ENCODE data around the gene PHKA2. TPM values are rescaled to one million over a fixed set of nuclear protein-coding genes. Genes with fewer than 3 reads are reported as not detected.
A peak's percentile ranks its signal among the peaks of the same experiment; 100 is the strongest.

PHKA2 gene
- total RNA-seq, 6 experiments from 2014 or later: 48.9 to 114 (median 62.1) TPM

GRCh38 chrX:18929775-18930174 is 54.1 kb downstream of the PHKA2 start:
- H3K36me3 ChIP-seq: peaks cover 0 to 23% (median 2%) of the 10 kb centered on the region in 4 donors
- intact Hi-C loops (cut with DNase I): loop anchor here in 1 of 2 donors (10.0 kb wide), 1 partner anchor 195 kb away; the partner anchor contains the start of gene ADGRG2
- DNase-seq (no peak), ATAC-seq (no peak)
- H3K27me3 ChIP-seq: no peaks in the 10 kb centered on the region
- H3K27ac ChIP-seq: no peak overlapping the region
- WGBS (ENCODE audit: insufficient coverage, low coverage, low lambda C conversion rate, missing lambda C conversion rate): 73% methylated on average over 3 of the region's 3 CpGs
- H3K9me3 ChIP-seq: no peaks in the 10 kb centered on the region
- H3K4me1 ChIP-seq: peaks cover 0 to 9% (median 0%) of the 10 kb centered on the region in 4 donors
- H3K4me3 ChIP-seq: no peak overlapping the region
- no peak for TF ChIP-seq POLR2A (IDR thresholded peaks at IDR 0.05)
- TF ChIP-seq, protein P1, sequence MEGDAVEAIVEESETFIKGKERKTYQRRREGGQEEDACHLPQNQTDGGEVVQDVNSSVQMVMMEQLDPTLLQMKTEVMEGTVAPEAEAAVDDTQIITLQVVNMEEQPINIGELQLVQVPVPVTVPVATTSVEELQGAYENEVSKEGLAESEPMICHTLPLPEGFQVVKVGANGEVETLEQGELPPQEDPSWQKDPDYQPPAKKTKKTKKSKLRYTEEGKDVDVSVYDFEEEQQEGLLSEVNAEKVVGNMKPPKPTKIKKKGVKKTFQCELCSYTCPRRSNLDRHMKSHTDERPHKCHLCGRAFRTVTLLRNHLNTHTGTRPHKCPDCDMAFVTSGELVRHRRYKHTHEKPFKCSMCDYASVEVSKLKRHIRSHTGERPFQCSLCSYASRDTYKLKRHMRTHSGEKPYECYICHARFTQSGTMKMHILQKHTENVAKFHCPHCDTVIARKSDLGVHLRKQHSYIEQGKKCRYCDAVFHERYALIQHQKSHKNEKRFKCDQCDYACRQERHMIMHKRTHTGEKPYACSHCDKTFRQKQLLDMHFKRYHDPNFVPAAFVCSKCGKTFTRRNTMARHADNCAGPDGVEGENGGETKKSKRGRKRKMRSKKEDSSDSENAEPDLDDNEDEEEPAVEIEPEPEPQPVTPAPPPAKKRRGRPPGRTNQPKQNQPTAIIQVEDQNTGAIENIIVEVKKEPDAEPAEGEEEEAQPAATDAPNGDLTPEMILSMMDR (IDR thresholded peaks at IDR 0.05): no peak

- Histone ChIP-seq H3K36me3 (peaks cover 0 to 23% (median 2%) of the 10 kb centered on the region in 4 donors), H3K4me3 (no peak overlapping the region), H3K9me3 (no peaks in the 10 kb centered on the region), H3K4me1 (no peaks in the 10 kb centered on the region), H3K27ac (no peak overlapping the region), H3K27me3 (no peaks in the 10 kb centered on the region)
- intact Hi-C loops (cut with DNase I): loop anchor here in 1 of 2 donors (10.0 kb wide), 1 partner anchor 197 kb away; the partner anchor contains the start of gene ADGRG2
- 80% methylated on average over 1 of the region's 1 CpG for WGBS (ENCODE audit: insufficient coverage, low coverage, low lambda C conversion rate, missing lambda C conversion rate)
- TF ChIP-seq POLR2A (IDR thresholded peaks at IDR 0.05): no peak
- TF ChIP-seq, protein P1 (IDR thresholded peaks at IDR 0.05): no peak
- no peak for DNase-seq
- no peak for ATAC-seq
These were observed 56.4 kb downstream of the PHKA2 start for GRCh38 chrX:18927558-18927957.

DNA sequence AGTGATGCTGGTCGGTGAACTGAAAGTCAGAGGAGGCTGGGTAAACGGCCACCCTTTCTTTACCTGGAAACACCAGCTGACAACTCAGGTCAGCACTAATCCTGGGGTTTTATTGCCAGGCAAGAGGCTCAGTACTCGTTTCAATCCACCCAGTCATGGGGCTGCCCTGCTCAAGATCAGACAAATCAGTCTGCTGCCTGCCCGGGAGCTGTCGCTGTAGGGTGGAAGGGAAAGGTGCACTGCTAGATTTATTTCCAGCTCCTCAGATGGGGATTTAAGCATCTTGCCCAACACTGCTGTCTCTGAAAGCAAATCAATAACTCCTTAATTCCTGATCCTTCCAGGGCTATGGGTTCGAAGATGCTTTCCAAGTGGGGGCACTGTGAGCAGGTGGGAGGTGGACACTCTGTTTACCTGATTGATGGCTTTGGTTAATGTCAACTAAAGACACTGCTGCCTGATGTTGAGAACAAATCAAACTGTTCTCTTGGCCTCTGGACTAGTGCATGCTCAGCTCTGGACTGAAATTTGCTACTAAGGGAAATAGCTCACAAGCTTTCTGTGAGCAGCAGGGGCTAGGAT is 59.3 kb downstream of the PHKA2 start:
- intact Hi-C loops (cut with DNase I): loop anchor here in 1 of 2 donors (10.0 kb wide), 1 partner anchor 200 kb away; the partner anchor contains the start of gene ADGRG2
- Histone ChIP-seq H3K4me1 (peaks cover 0 to 4% (median 0%) of the 10 kb centered on the region in 4 donors), H3K36me3 (peaks cover 0 to 18% (median 2%) of the 10 kb centered on the region in 4 donors), H3K9me3 (no peaks in the 10 kb centered on the region), H3K27me3 (no peaks in the 10 kb centered on the region), H3K27ac (no peak overlapping the region), H3K4me3 (no peak overlapping the region)
- ATAC-seq (no peak), DNase-seq (no peak)
- TF ChIP-seq, protein P1 (IDR thresholded peaks at IDR 0.05): no peak
- no peak for TF ChIP-seq POLR2A (IDR thresholded peaks at IDR 0.05)
- 25% methylated on average over 1 of the region's 6 CpGs for WGBS (ENCODE audit: insufficient coverage, low coverage, low lambda C conversion rate, missing lambda C conversion rate)

DNA sequence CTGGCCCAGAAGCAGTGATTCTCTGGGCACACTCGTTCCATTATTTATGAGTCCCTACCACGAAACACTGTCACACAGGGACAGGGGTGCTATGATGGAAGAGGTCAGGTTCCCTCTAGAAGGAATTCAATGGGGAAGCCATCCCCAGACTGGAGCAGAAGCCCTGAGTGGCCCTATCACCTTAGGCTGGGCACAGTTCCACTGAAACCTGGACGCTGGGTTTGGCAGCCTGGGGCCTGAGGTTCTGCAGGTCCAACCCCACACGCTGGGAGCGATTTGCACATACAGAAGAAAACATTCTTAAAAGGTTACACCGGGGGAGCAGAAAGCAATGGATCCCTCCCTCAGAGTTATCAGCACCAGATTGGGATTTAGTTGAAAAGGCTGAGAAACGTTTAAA is 63.3 kb downstream of the PHKA2 start:
- intact Hi-C loops (cut with DNase I): loop anchor here in 1 of 2 donors (10.0 kb wide), 1 partner anchor 204 kb away; the partner anchor contains the start of gene ADGRG2
- no peaks in the 10 kb centered on the region for H3K9me3 ChIP-seq
- no peak overlapping the region for H3K4me3 ChIP-seq
- no peaks in the 10 kb centered on the region for H3K27me3 ChIP-seq
- no peak overlapping the region for H3K27ac ChIP-seq
- DNase-seq (peak in 1 of 3 donors; percentile 68), ATAC-seq (peak; percentile 59 to 88 (median 83))
- H3K4me1 ChIP-seq: peaks cover 0 to 4% (median 0%) of the 10 kb centered on the region in 4 donors
- no peak for TF ChIP-seq POLR2A (IDR thresholded peaks at IDR 0.05)
- TF ChIP-seq, protein P1 (IDR thresholded peaks at IDR 0.05): no peak
- WGBS (ENCODE audit: insufficient coverage, low coverage, low lambda C conversion rate, missing lambda C conversion rate): 33% methylated on average over 7 of the region's 7 CpGs
- peaks cover 0 to 28% (median 11%) of the 10 kb centered on the region in 4 donors for H3K36me3 ChIP-seq

Data from right lobe of liver (tissue), 6 donors.